HFF-Myc (cell line): ENCODE data around the gene AMIGO1.

Source experiments
- DNase-seq: peaks from one replicate; pipeline ENCODE4 v3.0.0-alpha.2; 2011; ENCODE audit warnings: low read depth; ENCODE audit errors: extremely low read depth
- H3K4me3 ChIP-seq: replicated peaks from 2 replicates; pipeline ENCODE4 v1.5.1; 2011; ENCODE audit warnings: low read depth, mild to moderate bottlenecking, control low read depth, low read length
- TF ChIP-seq, protein P1 (sequence below): IDR thresholded peaks from 2 replicates; pipeline ENCODE4 v1.5.1; 2012; ENCODE audit warnings: mild to moderate bottlenecking, low read depth, low read length, control low read depth; ENCODE audit errors: missing control alignments

Gene AMIGO1

DNA sequence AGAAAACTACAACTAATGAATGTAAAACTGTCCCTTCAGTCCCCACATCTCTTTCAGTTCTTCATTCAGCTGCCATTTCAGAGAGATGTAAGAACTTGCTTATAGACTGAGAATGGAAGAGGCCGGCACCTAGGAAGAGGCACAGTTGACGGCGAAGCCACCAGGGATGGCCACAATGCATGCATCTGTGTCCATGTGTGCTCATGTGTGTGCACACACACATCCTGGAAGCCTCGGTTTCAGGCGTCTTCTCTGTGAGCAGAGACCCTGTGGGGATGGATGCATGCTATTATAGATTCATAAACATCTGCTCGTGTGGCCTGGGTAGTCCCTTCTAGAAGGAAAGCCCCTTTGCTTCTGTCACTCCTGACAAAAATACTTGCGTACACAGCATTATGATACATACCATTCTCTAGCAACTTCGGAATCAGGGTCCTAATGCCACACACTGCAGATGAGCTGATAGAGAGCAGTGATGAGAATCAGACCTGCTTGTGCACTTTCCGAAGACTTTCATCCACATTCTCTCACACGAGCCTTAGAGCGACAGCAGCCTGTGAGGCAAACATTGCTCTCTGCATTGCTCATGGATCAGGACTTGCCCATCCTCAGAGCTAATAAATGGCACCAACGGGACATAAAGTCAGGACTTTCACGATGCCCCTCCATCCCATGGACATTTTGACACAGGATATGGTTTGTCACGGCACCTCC, 17.7 kb upstream of the AMIGO1 start:
- no peak for DNase-seq
- TF ChIP-seq, protein P1, sequence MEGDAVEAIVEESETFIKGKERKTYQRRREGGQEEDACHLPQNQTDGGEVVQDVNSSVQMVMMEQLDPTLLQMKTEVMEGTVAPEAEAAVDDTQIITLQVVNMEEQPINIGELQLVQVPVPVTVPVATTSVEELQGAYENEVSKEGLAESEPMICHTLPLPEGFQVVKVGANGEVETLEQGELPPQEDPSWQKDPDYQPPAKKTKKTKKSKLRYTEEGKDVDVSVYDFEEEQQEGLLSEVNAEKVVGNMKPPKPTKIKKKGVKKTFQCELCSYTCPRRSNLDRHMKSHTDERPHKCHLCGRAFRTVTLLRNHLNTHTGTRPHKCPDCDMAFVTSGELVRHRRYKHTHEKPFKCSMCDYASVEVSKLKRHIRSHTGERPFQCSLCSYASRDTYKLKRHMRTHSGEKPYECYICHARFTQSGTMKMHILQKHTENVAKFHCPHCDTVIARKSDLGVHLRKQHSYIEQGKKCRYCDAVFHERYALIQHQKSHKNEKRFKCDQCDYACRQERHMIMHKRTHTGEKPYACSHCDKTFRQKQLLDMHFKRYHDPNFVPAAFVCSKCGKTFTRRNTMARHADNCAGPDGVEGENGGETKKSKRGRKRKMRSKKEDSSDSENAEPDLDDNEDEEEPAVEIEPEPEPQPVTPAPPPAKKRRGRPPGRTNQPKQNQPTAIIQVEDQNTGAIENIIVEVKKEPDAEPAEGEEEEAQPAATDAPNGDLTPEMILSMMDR = no peak
- H3K4me3 ChIP-seq = no peak overlapping the region

DNA sequence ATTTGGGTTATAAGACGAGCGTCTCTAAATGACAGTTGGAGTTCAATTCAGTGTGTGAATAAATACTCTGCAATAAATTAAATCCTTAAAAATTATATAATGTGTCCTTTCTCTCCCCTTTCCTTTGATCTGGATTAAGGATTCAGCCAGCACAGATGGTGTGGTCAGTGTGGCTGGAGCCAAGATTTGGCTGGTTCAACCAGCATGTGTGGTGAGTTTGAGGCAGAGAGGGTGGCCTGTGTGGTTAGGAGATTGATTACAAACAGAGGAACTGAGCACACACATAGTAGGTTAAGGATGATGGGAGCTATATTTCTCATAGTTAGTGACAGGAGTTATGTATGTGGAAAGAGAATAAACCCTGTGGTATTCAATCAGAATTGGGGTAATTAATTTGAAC, 14.2 kb upstream of the AMIGO1 start:
- H3K4me3 ChIP-seq = no peak overlapping the region
- TF ChIP-seq, protein P1 = no peak
- no peak for DNase-seq

DNA sequence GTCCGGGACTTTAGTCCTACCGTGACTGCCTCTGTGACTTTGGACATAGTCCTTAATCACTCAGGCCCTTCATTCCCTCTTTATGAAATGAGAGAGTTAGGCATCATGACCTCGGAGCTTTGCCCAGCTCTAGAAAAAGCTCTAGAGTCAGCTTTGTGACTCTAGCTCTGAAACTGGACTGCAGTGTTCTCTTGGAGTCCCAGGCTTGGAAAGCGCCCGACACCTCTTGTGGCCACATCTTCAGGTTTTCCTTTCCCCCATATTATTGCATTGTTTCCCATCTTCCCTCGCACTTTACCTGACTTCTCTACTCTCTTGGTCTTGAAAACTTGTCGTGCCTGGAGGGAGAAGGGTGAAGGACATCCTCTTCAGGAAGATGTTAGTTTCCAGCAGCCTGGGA, 12.5 kb upstream of the AMIGO1 start:
- no peak overlapping the region for H3K4me3 ChIP-seq
- no peak for DNase-seq
- TF ChIP-seq, protein P1 = no peak

DNA sequence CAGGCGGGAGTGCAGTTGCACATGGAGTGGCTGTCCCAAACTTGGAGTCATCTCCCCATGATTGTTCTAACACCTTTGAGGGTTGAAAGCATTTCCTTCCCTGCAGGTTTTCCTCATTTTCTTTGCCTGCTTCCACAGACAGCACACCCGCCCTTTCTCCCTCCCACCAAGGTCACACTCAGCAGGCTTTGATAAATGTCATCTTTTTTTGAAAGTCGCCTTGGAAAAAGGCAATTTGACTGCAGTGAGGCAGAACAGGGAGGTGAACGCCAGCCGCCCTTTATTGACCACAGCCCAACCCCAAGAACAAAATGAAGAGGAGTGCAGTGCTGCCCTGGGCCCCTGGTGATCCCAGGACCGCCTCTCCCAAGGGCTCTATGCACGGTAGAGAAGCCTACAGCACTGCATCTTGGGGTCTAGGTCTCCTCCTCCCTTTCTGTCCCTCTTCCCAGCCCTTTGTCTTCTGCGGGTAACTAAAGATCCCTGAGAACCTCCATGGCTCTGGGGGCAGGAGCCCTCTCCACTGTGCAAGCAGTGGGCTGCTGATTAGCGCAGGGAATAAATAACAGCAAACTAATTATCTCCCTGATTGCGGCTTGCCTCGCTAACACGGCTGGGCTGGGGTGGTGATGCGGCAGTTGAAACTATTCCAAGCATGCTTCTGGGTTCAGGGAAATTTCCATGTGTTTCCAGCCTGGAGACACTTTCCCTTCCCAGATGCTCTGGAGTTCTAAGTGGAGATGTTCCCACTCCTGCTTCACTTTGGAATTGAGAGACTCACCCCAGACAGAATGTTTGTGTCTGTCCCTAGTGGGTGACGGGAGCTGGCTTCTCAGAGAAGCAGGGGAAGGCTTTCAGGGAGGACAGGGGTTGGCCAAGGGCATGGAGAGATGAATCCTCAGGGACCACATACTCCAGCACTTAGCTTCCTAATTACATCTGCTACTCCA, 11.8 kb upstream of the AMIGO1 start:
- TF ChIP-seq, protein P1 = no peak
- H3K4me3 ChIP-seq = no peak overlapping the region
- no peak for DNase-seq

DNA sequence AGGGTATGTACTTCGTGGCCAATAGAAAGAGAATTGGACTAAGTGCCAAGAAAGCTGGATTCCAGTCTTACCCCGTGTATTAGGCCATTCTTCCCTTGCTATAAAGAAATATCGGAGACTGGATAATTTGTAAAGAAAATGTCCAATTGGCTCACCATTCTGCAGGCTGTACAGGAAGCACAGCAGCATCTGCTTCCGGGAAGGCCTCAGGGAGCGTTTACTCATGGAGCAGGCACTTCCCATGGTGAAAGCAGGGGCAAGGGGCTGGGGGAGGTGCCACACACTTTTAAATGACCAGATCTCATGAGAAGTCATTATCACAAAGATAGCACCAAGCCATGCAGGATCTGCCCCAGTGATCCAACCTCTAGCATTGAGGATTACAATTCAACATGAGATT, 7.8 kb upstream of the AMIGO1 start:
- TF ChIP-seq, protein P1 = no peak
- DNase-seq = no peak
- H3K4me3 ChIP-seq = no peak overlapping the region

DNA sequence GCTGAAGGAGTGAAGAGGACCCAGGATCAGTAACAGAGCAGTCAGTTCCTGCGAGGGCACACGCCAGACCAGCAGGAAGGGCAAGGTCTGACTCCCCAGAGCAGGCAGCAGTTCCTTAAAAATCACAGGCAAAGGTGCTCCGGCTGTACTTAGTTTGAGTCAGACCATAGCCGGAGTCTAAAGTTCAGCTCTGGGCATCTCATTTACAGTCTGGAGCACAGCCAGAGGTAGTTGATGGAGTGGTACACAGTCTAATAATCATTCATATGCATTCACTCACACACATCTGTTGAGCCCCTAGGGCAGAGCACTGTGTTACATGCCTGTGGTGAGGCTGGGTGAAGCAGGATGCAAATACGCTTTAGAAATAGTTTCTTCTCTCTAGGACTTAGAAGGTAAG, 7.3 kb upstream of the AMIGO1 start:
- TF ChIP-seq, protein P1 = no peak
- DNase-seq = peak; percentile 82
- no peak overlapping the region for H3K4me3 ChIP-seq
